Calu3 (cell line): ENCODE measurements around the gene FABP7. TPM values are rescaled to one million over a fixed set of nuclear protein-coding genes. Genes with fewer than 3 reads are reported as not detected.
"Not testable (repeated sequence)": the region's sequence is repeated elsewhere in the genome, so short reads cannot be mapped to it uniquely, and the experiment has no call there.

ENCODE experiments used
- BruUV-seq: library from RNA; stranded (reverse); fragments of 400-500 nt; replicated peaks from 2 replicates; lab custom pipeline; 2021; lab: Mats Ljungman, UMichigan
- CTCF ChIA-PET: fragments of 300-600 bp; sonication (Branson Sonifier 250); formaldehyde crosslinking; loops from one replicate; lab custom pipeline; 2022; ENCODE audit warnings: antibody characterized with exemption; lab: Charles Lee
- DNase-seq: peaks from one replicate; pipeline ENCODE4 v3.0.0; 2022
- H3K27ac Mint-ChIP-seq: one replicate; pipeline ENCODE4 v1.8.0; 2022; ENCODE audit warnings: mixed read lengths; ENCODE audit not compliant: unreplicated experiment
- H3K27me3 Mint-ChIP-seq: one replicate; pipeline ENCODE4 v1.8.0; 2022; ENCODE audit warnings: mixed read lengths; ENCODE audit not compliant: unreplicated experiment
- H3K36me3 Mint-ChIP-seq: one replicate; pipeline ENCODE4 v1.8.0; 2022; ENCODE audit warnings: mild to moderate bottlenecking, moderate library complexity, mixed read lengths; ENCODE audit not compliant: insufficient read depth, unreplicated experiment
- H3K4me1 Mint-ChIP-seq: one replicate; pipeline ENCODE4 v1.8.0; 2022; ENCODE audit warnings: mild to moderate bottlenecking, low read depth, mixed read lengths; ENCODE audit not compliant: unreplicated experiment
- H3K4me3 Mint-ChIP-seq: one replicate; pipeline ENCODE4 v1.8.0; 2022; ENCODE audit warnings: mild to moderate bottlenecking, low read depth, moderate library complexity, mixed read lengths; ENCODE audit not compliant: unreplicated experiment
- H3K9me3 Mint-ChIP-seq: one replicate; pipeline ENCODE4 v1.8.0; 2022; ENCODE audit warnings: low read depth, mixed read lengths; ENCODE audit not compliant: unreplicated experiment
- intact Hi-C: fragments of 100-400 bp; cut with micrococcal nuclease; formaldehyde crosslinking; loops from one replicate; pipeline ENCODE4 v1.10.0; 2022; ENCODE audit not compliant: unreplicated experiment
- total RNA-seq: library from RNA; stranded (reverse); gene quantifications from 2 replicates; pipeline ENCODE4 v1.2.3, GENCODE V29; 2022
- TF ChIP-seq, protein P1 (sequence below): fragments of 200-600 bp; IDR thresholded peaks from one replicate; pipeline ENCODE4 v1.8.0; 2022; ENCODE audit warnings: antibody characterized with exemption; ENCODE audit not compliant: unreplicated experiment

Gene FABP7
- total RNA-seq, 1 experiment from 2014 or later, result not detected

- no peaks in the 10 kb centered on the region for H3K9me3 Mint-ChIP-seq
- H3K27me3 Mint-ChIP-seq, result no peaks in the 10 kb centered on the region
- no TSS peak for BruUV-seq
- H3K4me1 Mint-ChIP-seq, result peaks cover 14% of the 10 kb centered on the region
- H3K36me3 Mint-ChIP-seq, result no peaks in the 10 kb centered on the region
- TF ChIP-seq, protein P1, sequence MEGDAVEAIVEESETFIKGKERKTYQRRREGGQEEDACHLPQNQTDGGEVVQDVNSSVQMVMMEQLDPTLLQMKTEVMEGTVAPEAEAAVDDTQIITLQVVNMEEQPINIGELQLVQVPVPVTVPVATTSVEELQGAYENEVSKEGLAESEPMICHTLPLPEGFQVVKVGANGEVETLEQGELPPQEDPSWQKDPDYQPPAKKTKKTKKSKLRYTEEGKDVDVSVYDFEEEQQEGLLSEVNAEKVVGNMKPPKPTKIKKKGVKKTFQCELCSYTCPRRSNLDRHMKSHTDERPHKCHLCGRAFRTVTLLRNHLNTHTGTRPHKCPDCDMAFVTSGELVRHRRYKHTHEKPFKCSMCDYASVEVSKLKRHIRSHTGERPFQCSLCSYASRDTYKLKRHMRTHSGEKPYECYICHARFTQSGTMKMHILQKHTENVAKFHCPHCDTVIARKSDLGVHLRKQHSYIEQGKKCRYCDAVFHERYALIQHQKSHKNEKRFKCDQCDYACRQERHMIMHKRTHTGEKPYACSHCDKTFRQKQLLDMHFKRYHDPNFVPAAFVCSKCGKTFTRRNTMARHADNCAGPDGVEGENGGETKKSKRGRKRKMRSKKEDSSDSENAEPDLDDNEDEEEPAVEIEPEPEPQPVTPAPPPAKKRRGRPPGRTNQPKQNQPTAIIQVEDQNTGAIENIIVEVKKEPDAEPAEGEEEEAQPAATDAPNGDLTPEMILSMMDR, result no peak
- H3K27ac Mint-ChIP-seq, result no peak overlapping the region
- intact Hi-C loops, result no loop called here
- CTCF ChIA-PET, result no interaction called here
- DNase-seq, result no peak
- H3K4me3 Mint-ChIP-seq, result no peak overlapping the region
Observed at GRCh38 chr6:122747573-122747972, 31.9 kb upstream of the FABP7 start.

GRCh38 chr6:122748945-122749344 is 30.6 kb upstream of the FABP7 start:
- intact Hi-C loops, H3K9me3 Mint-ChIP-seq, H3K4me3 Mint-ChIP-seq, H3K27me3 Mint-ChIP-seq, BruUV-seq, H3K36me3 Mint-ChIP-seq, DNase-seq, H3K27ac Mint-ChIP-seq: not testable (repeated sequence)
- CTCF ChIA-PET, result interaction anchor here (1.0 kb wide), 1 partner anchor 91 kb away, joined by 3 read pairs; no protein-coding TSS in a partner anchor
- H3K4me1 Mint-ChIP-seq, result peaks cover 14% of the 10 kb centered on the region

- no peaks in the 10 kb centered on the region for H3K9me3 Mint-ChIP-seq
- DNase-seq, result no peak
- no peaks in the 10 kb centered on the region for H3K36me3 Mint-ChIP-seq
- no peaks in the 10 kb centered on the region for H3K27me3 Mint-ChIP-seq
- intact Hi-C loops, result no loop called here
- CTCF ChIA-PET, result interaction anchor here (1.0 kb wide), 1 partner anchor 90 kb away, joined by 3 read pairs; no protein-coding TSS in a partner anchor
- no peak overlapping the region for H3K4me3 Mint-ChIP-seq
- peaks cover 14% of the 10 kb centered on the region for H3K4me1 Mint-ChIP-seq
- TF ChIP-seq, protein P1, result no peak
- BruUV-seq, result no TSS peak
- H3K27ac Mint-ChIP-seq, result no peak overlapping the region
Observed at GRCh38 chr6:122749451-122750050, 30.0 kb upstream of the FABP7 start.

DNA sequence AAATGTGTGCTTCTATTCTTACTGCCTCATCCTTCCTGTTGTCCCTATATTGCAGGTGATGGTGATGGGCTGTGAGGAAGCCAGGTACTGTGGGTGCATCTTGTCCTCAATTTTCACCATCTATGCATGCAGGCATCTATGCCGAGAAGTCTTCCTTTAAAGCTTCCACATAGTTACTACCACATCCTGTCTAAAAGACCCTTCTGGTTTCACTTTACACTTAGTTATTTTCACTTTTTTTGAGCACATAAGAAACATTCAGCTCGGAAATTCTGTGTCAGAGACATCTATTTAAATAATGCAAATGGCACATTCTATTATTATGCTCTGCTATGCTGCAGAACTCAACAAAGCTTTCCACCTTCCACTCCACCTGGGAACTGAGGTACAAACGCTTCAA is 28.2 kb upstream of the FABP7 start:
- Mint-ChIP-seq H3K27me3 (no peaks in the 10 kb centered on the region), H3K4me3 (no peak overlapping the region), H3K27ac (no peak overlapping the region), H3K36me3 (no peaks in the 10 kb centered on the region), H3K9me3 (peaks cover 3% of the 10 kb centered on the region), H3K4me1 (peaks cover 14% of the 10 kb centered on the region)
- intact Hi-C loops, result no loop called here
- no TSS peak for BruUV-seq
- DNase-seq, result no peak
- CTCF ChIA-PET, result interaction anchor here (1.2 kb wide), 1 partner anchor 47 kb away, joined by 3 read pairs; no protein-coding TSS in a partner anchor
- TF ChIP-seq, protein P1, result no peak

- H3K27ac Mint-ChIP-seq, result no peak overlapping the region
- TF ChIP-seq, protein P1, result no peak
- peaks cover 3% of the 10 kb centered on the region for H3K9me3 Mint-ChIP-seq
- H3K27me3 Mint-ChIP-seq, result no peaks in the 10 kb centered on the region
- H3K4me3 Mint-ChIP-seq, result no peak overlapping the region
- intact Hi-C loops, result no loop called here
- H3K4me1 Mint-ChIP-seq, result peaks cover 14% of the 10 kb centered on the region
- no peak for DNase-seq
- H3K36me3 Mint-ChIP-seq, result no peaks in the 10 kb centered on the region
- CTCF ChIA-PET, result no interaction called here
- BruUV-seq, result no TSS peak
Observed at GRCh38 chr6:122752459-122752858, 27.1 kb upstream of the FABP7 start.
